T-helper 17 cell (primary cell): ENCODE data around the gene DAPK1. TPM values are rescaled to one million over a fixed set of nuclear protein-coding genes. Genes with fewer than 3 reads are reported as not detected.
A peak's percentile ranks its signal among the peaks of the same experiment; 100 is the strongest.

Experiments
- ATAC-seq: fragments of 150-1000 bp; cut with Tn5 transposase; 2 replicates; pipeline ENCODE4 v1.10.0; 2021; ENCODE audit warnings: mild to moderate bottlenecking, moderate library complexity
- DNase-seq, 3 donors: peaks; one replicate each; pipeline versions ENCODE4 v3.0.0 to v3.0.0-alpha.2; 2020 to 2021
- H3K9me3 ChIP-seq: one replicate; pipeline ENCODE4 v1.7.0; 2013; ENCODE audit warnings: low read length, mild to moderate bottlenecking; ENCODE audit not compliant: control insufficient read depth, poor library complexity, severe bottlenecking
- H3K27ac Mint-ChIP-seq: one replicate; pipeline ENCODE4 v1.8.0; 2022; ENCODE audit warnings: mild to moderate bottlenecking, moderate library complexity, mixed read lengths
- H3K27me3 Mint-ChIP-seq: one replicate; pipeline ENCODE4 v1.8.0; 2022; ENCODE audit warnings: mixed read lengths
- H3K36me3 Mint-ChIP-seq: one replicate; pipeline ENCODE4 v1.8.0; 2022; ENCODE audit warnings: low read depth, mixed read lengths
- H3K4me1 Mint-ChIP-seq: one replicate; pipeline ENCODE4 v1.8.0; 2022; ENCODE audit warnings: mild to moderate bottlenecking, mixed read lengths
- H3K4me3 Mint-ChIP-seq: one replicate; pipeline ENCODE4 v1.8.0; 2022; ENCODE audit warnings: mild to moderate bottlenecking, moderate library complexity, mixed read lengths
- total RNA-seq, 4 donors: library from RNA in 2 of 4; stranded (reverse) in 2 of 4; gene quantifications; one replicate each; pipeline ENCODE4 v1.2.3 and lab custom pipeline; 2022 to 2026

The DAPK1 gene
- total RNA-seq, 2 donors from 2014 or later: 1.7 to 3.2 TPM

DNA sequence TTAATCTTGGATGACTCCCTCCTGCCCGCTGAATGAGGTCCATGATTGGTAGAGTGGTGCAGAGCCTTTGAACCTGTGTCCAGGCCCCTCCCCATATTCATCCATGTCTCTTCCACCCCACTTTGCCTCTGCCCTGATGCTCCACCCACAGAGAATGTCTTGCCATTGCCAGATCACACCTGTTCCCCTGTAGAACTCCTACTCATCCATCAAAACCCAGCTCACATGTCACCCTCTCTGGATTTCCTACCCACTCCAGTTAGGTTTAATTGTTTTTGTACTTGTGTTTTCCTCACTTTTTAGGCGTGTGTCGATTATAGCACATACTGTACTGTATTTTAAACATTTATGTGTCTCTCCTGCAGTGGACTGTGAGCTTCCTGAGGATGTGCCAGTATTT is 121.3 kb downstream of the DAPK1 start:
- peaks cover 36% of the 10 kb centered on the region for H3K27me3 Mint-ChIP-seq

DNA sequence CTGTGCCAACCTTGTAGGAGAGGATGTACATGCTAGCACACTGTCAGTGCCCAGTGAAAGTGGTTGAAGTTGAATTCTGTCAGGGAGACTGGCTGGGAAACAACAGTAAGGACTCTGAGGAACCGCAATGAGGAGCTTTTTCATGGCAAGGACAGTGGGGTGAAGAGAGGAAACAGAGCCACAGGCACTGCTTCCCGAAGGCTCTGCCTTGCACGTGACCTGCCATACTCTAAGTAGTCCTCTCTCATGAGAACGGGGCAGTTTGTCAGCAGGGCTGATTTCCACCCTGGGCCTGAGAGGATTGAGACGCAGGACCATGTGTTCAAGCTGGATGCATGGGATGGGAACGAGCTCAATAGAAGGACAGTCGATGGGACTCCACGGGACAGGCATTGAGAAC is 121.7 kb downstream of the DAPK1 start:
- no peaks in the 10 kb centered on the region for H3K4me1 Mint-ChIP-seq
- no peak overlapping the region for H3K27ac Mint-ChIP-seq
- H3K4me3 Mint-ChIP-seq: no peak overlapping the region
- ATAC-seq (no peak), DNase-seq (no peak)
- H3K9me3 ChIP-seq: no peaks in the 10 kb centered on the region
- peaks cover 35% of the 10 kb centered on the region for H3K27me3 Mint-ChIP-seq
- no peaks in the 10 kb centered on the region for H3K36me3 Mint-ChIP-seq

More for the DNA sequence above, 121.3 kb downstream of the DAPK1 start:
- H3K9me3 ChIP-seq: no peaks in the 10 kb centered on the region
- ATAC-seq (no peak), DNase-seq (no peak)
- Mint-ChIP-seq H3K36me3 (no peaks in the 10 kb centered on the region), H3K27ac (no peak overlapping the region), H3K4me3 (no peak overlapping the region), H3K4me1 (no peaks in the 10 kb centered on the region)

DNA sequence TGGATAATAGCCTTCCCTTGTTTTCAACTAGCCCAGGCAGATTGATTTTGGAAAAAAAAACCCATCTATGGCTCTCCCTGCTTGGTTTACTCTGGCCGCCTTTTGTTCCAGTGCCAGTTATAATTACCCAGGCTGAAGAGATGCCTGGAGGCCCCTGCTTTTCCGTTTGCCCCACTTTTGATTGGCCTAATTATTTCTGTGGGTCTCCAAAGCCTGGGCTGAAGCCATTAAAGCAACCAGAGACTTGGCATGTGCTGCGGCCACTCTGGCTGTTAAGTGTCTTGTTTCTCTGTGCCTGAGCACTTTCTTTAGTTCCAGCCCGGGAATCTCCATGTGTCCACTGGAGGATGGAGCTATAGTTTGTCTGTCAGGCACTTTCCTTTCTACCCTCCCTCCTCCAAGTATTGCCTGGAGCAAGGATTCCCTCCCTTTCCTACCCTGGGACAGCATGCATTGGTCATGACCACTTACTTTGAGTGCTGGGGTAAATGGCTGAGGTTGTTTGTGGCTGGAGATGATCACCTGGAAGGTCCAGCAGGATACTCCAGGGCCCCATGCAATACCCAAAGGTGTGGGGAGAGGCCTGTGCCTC is 123.2 kb downstream of the DAPK1 start:
- Mint-ChIP-seq H3K36me3 (no peaks in the 10 kb centered on the region), H3K4me1 (no peaks in the 10 kb centered on the region), H3K4me3 (no peak overlapping the region), H3K27ac (no peak overlapping the region), H3K27me3 (peaks cover 24% of the 10 kb centered on the region)
- DNase-seq (no peak), ATAC-seq (no peak)
- H3K9me3 ChIP-seq: no peaks in the 10 kb centered on the region

DNA sequence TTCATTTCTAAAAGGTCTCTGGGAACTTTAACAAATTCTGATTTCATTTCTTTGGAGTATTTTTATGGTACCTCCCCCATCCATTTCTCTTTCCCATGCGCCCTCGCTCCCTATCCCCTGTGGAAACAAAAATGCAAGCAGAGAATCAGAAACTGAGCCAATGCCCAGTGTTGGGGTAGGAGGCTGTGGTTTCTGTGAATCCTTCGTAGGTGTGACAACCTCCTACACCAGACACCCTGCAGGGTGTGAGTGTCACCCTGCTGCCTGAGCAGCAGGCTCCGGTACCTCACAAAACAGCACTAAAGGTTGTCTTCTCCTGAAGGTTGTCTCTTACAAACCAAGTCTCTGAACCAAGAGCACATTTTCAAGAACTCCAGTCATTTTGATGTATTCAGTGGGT is 124.4 kb downstream of the DAPK1 start:
- no peak for ATAC-seq
- Mint-ChIP-seq H3K27me3 (peaks cover 16% of the 10 kb centered on the region), H3K4me3 (no peak overlapping the region), H3K36me3 (no peaks in the 10 kb centered on the region), H3K27ac (peak overlapping the region; percentile 8), H3K4me1 (no peaks in the 10 kb centered on the region)
- no peaks in the 10 kb centered on the region for H3K9me3 ChIP-seq
- DNase-seq: no peak

DNA sequence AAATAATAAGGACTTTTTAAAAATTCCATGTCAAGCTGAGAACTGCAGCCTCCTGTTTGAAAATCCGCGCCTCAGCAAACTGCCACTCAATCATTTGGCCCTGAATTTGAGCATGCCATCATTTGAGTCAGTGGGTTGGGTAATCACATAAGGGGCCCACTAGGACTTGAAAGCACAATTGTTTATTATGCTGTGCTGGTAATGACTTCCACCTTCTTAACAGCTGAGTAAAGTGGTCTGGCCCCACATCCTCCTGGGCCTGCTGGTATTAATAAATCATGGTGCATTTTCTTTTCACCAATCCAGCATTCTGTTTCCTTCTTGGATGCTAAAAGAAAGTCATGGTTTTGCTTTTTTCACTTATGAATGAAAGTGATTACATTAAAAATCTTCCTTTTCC is 125.3 kb downstream of the DAPK1 start:
- no peaks in the 10 kb centered on the region for H3K9me3 ChIP-seq
- ATAC-seq (no peak), DNase-seq (no peak)
- Mint-ChIP-seq H3K4me3 (no peak overlapping the region), H3K36me3 (no peaks in the 10 kb centered on the region), H3K4me1 (no peaks in the 10 kb centered on the region), H3K27me3 (peaks cover 16% of the 10 kb centered on the region), H3K27ac (no peak overlapping the region)

DNA sequence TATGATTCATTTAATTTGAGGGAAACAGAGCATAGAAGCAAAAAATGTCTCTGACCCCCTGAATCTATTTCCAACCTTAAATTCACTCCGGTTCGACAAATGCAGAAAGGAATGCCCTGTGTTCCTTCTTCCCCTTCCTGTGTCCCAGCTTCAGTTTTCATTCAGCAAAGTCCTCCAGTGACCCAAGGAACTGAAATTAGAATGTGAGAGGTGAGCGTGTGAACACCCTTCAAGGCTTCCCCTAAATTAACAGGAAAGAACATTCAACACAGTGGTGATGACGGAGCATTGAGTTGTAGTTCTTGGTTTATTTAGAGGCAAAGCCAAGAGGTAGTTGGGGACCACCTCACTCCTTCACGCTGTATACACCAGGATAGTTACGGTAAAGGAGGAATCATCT is 130.7 kb downstream of the DAPK1 start:
- no peaks in the 10 kb centered on the region for H3K27me3 Mint-ChIP-seq
- H3K4me3 Mint-ChIP-seq: no peak overlapping the region
- DNase-seq (no peak), ATAC-seq (no peak)
- no peaks in the 10 kb centered on the region for H3K9me3 ChIP-seq
- H3K36me3 Mint-ChIP-seq: no peaks in the 10 kb centered on the region
- no peaks in the 10 kb centered on the region for H3K4me1 Mint-ChIP-seq
- no peak overlapping the region for H3K27ac Mint-ChIP-seq

DNA sequence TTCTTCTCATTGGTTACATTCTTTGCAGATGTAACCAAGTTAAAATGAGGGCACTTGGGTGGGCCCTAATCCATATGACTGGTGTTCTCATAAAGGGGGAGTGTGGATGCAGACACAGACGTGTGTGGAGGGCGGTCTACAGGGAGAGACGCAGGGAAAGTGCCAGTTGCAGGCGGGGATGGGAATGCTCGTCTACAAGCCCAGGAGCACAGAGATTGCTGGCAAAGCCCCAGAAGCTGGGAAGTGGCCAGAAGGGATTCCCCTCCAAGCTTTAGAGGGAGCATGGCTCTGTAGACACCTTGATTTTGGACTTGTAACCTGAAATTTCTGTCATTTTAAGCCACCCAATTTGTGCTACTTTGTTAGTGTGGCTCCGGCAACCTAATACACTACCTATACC is 131.4 kb downstream of the DAPK1 start:
- Mint-ChIP-seq H3K4me3 (no peak overlapping the region), H3K27me3 (no peaks in the 10 kb centered on the region), H3K36me3 (no peaks in the 10 kb centered on the region), H3K4me1 (no peaks in the 10 kb centered on the region), H3K27ac (no peak overlapping the region)
- ATAC-seq: no peak
- DNase-seq: no peak
- H3K9me3 ChIP-seq: no peaks in the 10 kb centered on the region

DNA sequence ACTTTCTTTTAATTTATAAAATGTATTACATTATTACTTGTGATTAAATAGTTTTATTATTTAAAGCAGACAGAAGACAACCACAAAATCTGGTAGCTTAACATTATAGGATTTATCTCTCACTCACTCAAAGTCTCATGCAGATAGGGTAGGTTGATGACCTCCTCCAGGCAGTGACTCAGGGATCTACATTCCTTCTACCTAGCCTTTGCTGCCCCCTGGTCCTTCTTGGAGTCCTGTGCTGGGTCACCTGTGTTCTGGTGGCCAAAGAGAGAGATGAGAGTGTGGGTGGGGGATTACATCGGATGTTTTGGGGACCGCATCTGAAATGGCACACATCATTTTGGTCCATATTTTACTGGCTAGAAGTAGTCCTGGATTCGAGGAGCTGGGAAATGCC is 132.6 kb downstream of the DAPK1 start:
- Mint-ChIP-seq H3K27ac (no peak overlapping the region), H3K4me1 (no peaks in the 10 kb centered on the region)

DNA sequence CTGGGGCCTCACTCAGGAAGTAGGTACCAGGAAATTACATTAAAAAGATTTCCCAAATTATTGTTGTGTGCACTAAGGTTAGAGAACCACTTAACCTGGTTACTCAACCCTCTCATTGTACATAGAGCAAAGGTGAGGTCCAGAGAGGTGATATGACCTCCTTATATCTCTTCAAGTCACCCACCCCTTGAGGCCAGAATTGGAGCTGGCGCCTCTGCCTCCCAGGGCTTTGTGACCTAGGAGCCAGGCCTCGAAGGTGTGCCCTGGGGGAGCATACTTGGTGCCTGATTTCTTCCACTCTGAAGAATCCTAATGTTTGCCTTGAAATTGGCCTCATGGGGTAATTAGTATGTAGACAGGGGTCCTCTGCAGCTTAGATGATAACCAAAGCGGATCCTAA is 133.2 kb downstream of the DAPK1 start:
- ATAC-seq (no peak), DNase-seq (no peak)
- Mint-ChIP-seq H3K27me3 (no peaks in the 10 kb centered on the region), H3K36me3 (no peaks in the 10 kb centered on the region), H3K4me1 (no peaks in the 10 kb centered on the region), H3K27ac (no peak overlapping the region), H3K4me3 (no peak overlapping the region)
- no peaks in the 10 kb centered on the region for H3K9me3 ChIP-seq

More for the DNA sequence above, 132.6 kb downstream of the DAPK1 start:
- no peaks in the 10 kb centered on the region for H3K36me3 Mint-ChIP-seq
- no peak overlapping the region for H3K4me3 Mint-ChIP-seq
- H3K27me3 Mint-ChIP-seq: no peaks in the 10 kb centered on the region
- ATAC-seq: no peak
- no peak for DNase-seq
- H3K9me3 ChIP-seq: no peaks in the 10 kb centered on the region

DNA sequence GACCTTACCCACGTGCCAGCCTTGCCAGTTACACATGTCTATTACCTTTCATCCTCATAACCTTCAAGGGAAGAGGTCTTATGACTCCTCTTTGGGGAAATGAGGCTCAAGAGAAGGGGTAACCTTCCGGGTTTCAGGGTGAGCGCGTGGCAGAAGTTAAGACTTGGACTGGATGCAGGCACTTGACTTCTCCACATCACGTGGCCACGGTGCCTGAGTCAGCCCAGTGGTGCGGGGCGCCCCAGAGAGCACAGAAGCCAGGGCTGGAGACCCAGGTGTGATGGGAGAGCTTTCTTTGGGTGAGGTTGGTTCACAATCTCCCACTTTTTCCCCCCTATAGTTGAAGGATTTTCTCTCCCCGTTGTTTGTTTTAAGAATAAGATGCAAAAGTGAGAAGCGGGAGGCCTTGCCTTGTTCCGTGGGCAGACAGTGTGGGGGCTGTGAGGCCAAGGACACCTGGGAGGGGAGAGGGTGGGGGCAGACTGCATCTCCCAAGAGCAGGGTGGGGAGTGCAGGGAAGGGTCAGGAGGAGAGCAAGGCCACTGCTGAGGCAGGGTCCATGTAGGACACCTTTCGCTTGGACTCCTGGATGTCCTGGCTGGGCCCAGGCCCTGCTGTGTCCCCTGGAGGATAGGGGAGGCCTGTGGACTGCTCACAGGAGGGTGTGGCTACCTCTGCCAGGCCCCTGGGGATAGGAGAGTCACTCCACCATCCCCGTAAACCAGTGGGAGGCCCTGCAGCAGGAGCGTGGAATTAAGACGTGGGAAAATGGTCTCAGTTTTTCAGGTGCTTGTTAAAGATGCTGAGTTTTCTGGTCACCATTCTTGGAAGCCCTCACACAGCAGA is 138.2 kb downstream of the DAPK1 start:
- no peaks in the 10 kb centered on the region for H3K9me3 ChIP-seq
- ATAC-seq (no peak), DNase-seq (no peak)
- Mint-ChIP-seq H3K4me1 (no peaks in the 10 kb centered on the region), H3K27me3 (peaks cover 5% of the 10 kb centered on the region), H3K4me3 (no peak overlapping the region), H3K36me3 (no peaks in the 10 kb centered on the region), H3K27ac (no peak overlapping the region)

DNA sequence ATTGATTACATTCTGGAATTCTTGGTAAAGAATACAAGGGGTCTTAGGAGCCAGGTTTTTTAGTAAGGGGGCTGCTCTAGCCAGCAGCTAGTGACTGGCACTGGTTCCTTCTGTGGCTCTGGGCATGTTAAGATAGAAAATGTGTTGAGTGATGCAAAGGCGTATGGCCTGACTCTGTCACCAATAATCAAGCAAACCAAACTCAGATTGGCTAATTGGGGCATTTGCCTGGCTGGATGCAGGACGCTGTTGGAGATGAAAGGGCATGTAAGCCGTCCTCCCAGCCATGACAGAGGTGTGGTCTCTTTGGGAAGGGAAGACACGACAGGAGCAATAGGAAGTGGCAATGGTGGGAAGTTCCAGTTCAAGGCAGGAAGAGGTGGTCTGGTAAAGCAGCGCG is 140.6 kb downstream of the DAPK1 start:
- DNase-seq (no peak), ATAC-seq (no peak)
- no peak overlapping the region for H3K4me3 Mint-ChIP-seq
- H3K9me3 ChIP-seq: no peaks in the 10 kb centered on the region
- no peaks in the 10 kb centered on the region for H3K4me1 Mint-ChIP-seq
- H3K27me3 Mint-ChIP-seq: peaks cover 5% of the 10 kb centered on the region
- no peaks in the 10 kb centered on the region for H3K36me3 Mint-ChIP-seq
- H3K27ac Mint-ChIP-seq: no peak overlapping the region

DNA sequence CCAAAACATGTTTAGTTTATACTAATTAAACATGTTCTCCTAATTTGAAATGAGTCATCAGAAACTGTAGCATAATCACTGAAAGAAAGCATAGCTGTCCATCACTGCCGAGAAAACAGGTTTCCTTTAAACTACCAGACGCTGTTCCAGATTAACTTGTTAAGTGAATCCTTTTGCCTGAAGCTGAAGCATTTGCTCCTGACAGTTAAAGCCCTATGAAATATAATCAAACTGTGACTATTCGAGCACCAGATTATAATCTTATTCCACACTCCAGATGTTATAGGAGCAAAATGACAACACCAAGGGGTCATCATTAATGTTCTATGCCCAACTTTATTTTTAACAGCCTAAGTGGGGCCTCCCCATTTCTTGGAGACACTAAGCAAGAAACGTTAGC is 142.3 kb downstream of the DAPK1 start:
- ATAC-seq: no peak
- no peak for DNase-seq
- H3K4me1 Mint-ChIP-seq: no peaks in the 10 kb centered on the region
- H3K9me3 ChIP-seq: no peaks in the 10 kb centered on the region
- no peak overlapping the region for H3K4me3 Mint-ChIP-seq
- peaks cover 19% of the 10 kb centered on the region for H3K27me3 Mint-ChIP-seq
- no peak overlapping the region for H3K27ac Mint-ChIP-seq
- H3K36me3 Mint-ChIP-seq: no peaks in the 10 kb centered on the region

DNA sequence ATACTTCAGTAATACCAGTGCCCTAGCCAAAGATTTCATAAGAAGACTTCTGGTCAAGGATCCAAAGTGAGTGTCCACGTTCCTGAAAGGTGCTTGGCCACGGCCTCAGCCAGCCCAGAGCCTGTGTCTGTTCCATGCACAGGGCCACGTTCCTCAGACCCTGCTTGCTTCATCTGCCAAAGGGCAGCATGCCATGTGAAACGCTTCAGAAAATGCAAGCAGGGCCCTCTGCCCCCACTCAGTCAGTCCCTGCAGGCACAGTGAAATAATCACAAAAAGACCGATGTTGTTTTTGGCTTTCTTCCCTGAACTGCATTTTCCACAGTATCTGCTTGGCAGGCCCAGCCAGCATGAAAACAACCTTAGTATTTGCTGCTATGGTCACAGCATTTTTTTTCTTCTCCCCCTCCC is 142.7 kb downstream of the DAPK1 start:
- H3K36me3 Mint-ChIP-seq: no peaks in the 10 kb centered on the region
- no peak for DNase-seq
- no peaks in the 10 kb centered on the region for H3K4me1 Mint-ChIP-seq
- no peaks in the 10 kb centered on the region for H3K9me3 ChIP-seq
- no peak for ATAC-seq
- H3K4me3 Mint-ChIP-seq: no peak overlapping the region
- H3K27ac Mint-ChIP-seq: no peak overlapping the region
- peaks cover 19% of the 10 kb centered on the region for H3K27me3 Mint-ChIP-seq

DNA sequence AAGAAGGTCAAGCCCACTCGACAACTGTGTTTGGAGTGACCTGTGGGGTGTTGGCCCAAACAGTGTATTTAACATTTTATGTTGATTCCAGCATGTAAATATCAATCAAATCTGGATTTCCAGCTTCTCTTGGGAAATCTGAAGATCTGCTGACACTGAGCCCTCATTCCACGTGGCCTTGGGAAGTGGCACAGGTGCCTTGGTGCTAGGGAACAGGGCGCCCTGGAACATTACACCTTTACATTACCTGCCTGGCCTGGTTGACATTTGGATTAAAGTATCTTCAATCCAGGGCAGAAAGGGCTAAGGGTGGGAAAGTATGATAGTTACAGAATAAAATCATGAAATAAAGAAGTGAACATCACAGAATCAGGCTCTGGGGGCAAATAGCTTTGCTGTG is 143.4 kb downstream of the DAPK1 start:
- no peak for DNase-seq
- no peaks in the 10 kb centered on the region for H3K4me1 Mint-ChIP-seq

More for the DNA sequence above, 143.4 kb downstream of the DAPK1 start:
- H3K36me3 Mint-ChIP-seq: no peaks in the 10 kb centered on the region
- H3K4me3 Mint-ChIP-seq: no peak overlapping the region
- no peaks in the 10 kb centered on the region for H3K9me3 ChIP-seq
- ATAC-seq: no peak
- H3K27ac Mint-ChIP-seq: no peak overlapping the region
- peaks cover 20% of the 10 kb centered on the region for H3K27me3 Mint-ChIP-seq
